Activated B cell treated with CpG ODN at 0.5 μM for 24 hours (primary cell): ENCODE data around the gene NEDD9. TPM values are rescaled to one million over a fixed set of nuclear protein-coding genes. Genes with fewer than 3 reads are reported as not detected.
A peak's percentile ranks its signal among the peaks of the same experiment; 100 is the strongest.

Experiments
- ATAC-seq: fragments of 200-7000 bp; cut with Tn5 transposase; one replicate; pipeline ENCODE4 v1.10.0; 2021; ENCODE audit warnings: low read depth, mild to moderate bottlenecking, moderate library complexity
- CTCF ChIA-PET: fragments of 350-600 bp; sonication (Branson Sonifier 250); formaldehyde crosslinking; loops from one replicate; lab custom pipeline; 2021; ENCODE audit warnings: antibody characterized with exemption; lab: Charles Lee
- POLR2A ChIA-PET: fragments of 350-600 bp; sonication (Branson Sonifier 250); formaldehyde crosslinking; loops from one replicate; lab custom pipeline; 2021; ENCODE audit warnings: antibody characterized with exemption; lab: Charles Lee
- DNase-seq: peaks from one replicate; pipeline ENCODE4 v3.0.0; 2022
- H3K27ac Mint-ChIP-seq: one replicate; pipeline ENCODE4 v1.8.0; 2020; ENCODE audit warnings: mixed read lengths
- H3K27me3 Mint-ChIP-seq: one replicate; pipeline ENCODE4 v1.8.0; 2021; ENCODE audit warnings: mixed read lengths
- H3K36me3 Mint-ChIP-seq: one replicate; pipeline ENCODE4 v1.8.0; 2021; ENCODE audit warnings: low read depth, mixed read lengths
- H3K4me1 Mint-ChIP-seq: one replicate; pipeline ENCODE4 v1.8.0; 2021; ENCODE audit warnings: mixed read lengths
- H3K4me3 Mint-ChIP-seq: one replicate; pipeline ENCODE4 v1.8.0; 2020; ENCODE audit warnings: mild to moderate bottlenecking, mixed read lengths
- H3K9me3 Mint-ChIP-seq: one replicate; pipeline ENCODE4 v1.8.0; 2020; ENCODE audit warnings: mixed read lengths
- CTCF ChIP-seq: fragments of 200-600 bp; IDR thresholded peaks from one replicate; pipeline ENCODE4 v1.8.0; 2022; ENCODE audit warnings: antibody characterized with exemption, mild to moderate bottlenecking
- intact Hi-C: fragments of 100-400 bp; cut with micrococcal nuclease; formaldehyde crosslinking; loops from one replicate; pipeline ENCODE4 v1.15.1; 2024
- total RNA-seq: library from RNA; stranded (reverse); gene quantifications from 2 replicates; pipeline ENCODE4 v1.2.3, GENCODE V29; 2022

Gene NEDD9
- total RNA-seq, 1 donor from 2014 or later = 61.9 TPM

- Mint-ChIP-seq H3K9me3 (no peaks in the 10 kb centered on the region), H3K4me3 (no peak overlapping the region), H3K4me1 (no peaks in the 10 kb centered on the region), H3K36me3 (no peaks in the 10 kb centered on the region), H3K27me3 (no peaks in the 10 kb centered on the region), H3K27ac (no peak overlapping the region)
- intact Hi-C loops = no loop called here
- ATAC-seq (no peak), DNase-seq (no peak)
- ChIA-PET POLR2A (no interaction called here), CTCF (no interaction called here)
- TF ChIP-seq CTCF = no peak
Observed at GRCh38 chr6:11161031-11161956, 71.2 kb downstream of the NEDD9 start.

- intact Hi-C loops = no loop called here
- ChIA-PET POLR2A (no interaction called here), CTCF (no interaction called here)
- Mint-ChIP-seq H3K27ac (no peak overlapping the region), H3K4me1 (no peaks in the 10 kb centered on the region), H3K36me3 (no peaks in the 10 kb centered on the region), H3K27me3 (no peaks in the 10 kb centered on the region), H3K9me3 (no peaks in the 10 kb centered on the region), H3K4me3 (no peak overlapping the region)
- ATAC-seq (no peak), DNase-seq (no peak)
- TF ChIP-seq CTCF = no peak
Observed at GRCh38 chr6:11160199-11160598, 72.3 kb downstream of the NEDD9 start.

GRCh38 chr6:11155589-11155988, 76.9 kb downstream of the NEDD9 start:
- no peak for TF ChIP-seq CTCF
- ATAC-seq (no peak), DNase-seq (no peak)
- no peaks in the 10 kb centered on the region for H3K36me3 Mint-ChIP-seq
- H3K27me3 Mint-ChIP-seq = no peaks in the 10 kb centered on the region
- H3K27ac Mint-ChIP-seq = no peak overlapping the region
- ChIA-PET CTCF (no interaction called here), POLR2A (no interaction called here)
- no peak overlapping the region for H3K4me3 Mint-ChIP-seq
- intact Hi-C loops = no loop called here
- H3K4me1 Mint-ChIP-seq = peaks cover 6% of the 10 kb centered on the region
- no peaks in the 10 kb centered on the region for H3K9me3 Mint-ChIP-seq

- no peaks in the 10 kb centered on the region for H3K27me3 Mint-ChIP-seq
Observed at GRCh38 chr6:11153447-11153846, 79.0 kb downstream of the NEDD9 start.

More at GRCh38 chr6:11153447-11153846, 79.0 kb downstream of the NEDD9 start:
- TF ChIP-seq CTCF = no peak
- H3K4me1 Mint-ChIP-seq = peaks cover 6% of the 10 kb centered on the region
- POLR2A ChIA-PET = no interaction called here
- CTCF ChIA-PET = no interaction called here
- intact Hi-C loops = no loop called here
- ATAC-seq (no peak), DNase-seq (no peak)
- H3K27ac Mint-ChIP-seq = no peak overlapping the region
- H3K9me3 Mint-ChIP-seq = no peaks in the 10 kb centered on the region
- peak overlapping the region; percentile 79 for H3K4me3 Mint-ChIP-seq
- H3K36me3 Mint-ChIP-seq = no peaks in the 10 kb centered on the region
